Fibroblast of skin of right quadriceps (primary cell): ENCODE data around the gene LBHD2.
"Not testable (repeated sequence)": the region's sequence is repeated elsewhere in the genome, so short reads cannot be mapped to it uniquely, and the experiment has no call there.

Source experiments
- DNase-seq: peaks from one replicate; pipeline ENCODE4 v3.0.0-alpha.2; 2013

Gene LBHD2

DNA sequence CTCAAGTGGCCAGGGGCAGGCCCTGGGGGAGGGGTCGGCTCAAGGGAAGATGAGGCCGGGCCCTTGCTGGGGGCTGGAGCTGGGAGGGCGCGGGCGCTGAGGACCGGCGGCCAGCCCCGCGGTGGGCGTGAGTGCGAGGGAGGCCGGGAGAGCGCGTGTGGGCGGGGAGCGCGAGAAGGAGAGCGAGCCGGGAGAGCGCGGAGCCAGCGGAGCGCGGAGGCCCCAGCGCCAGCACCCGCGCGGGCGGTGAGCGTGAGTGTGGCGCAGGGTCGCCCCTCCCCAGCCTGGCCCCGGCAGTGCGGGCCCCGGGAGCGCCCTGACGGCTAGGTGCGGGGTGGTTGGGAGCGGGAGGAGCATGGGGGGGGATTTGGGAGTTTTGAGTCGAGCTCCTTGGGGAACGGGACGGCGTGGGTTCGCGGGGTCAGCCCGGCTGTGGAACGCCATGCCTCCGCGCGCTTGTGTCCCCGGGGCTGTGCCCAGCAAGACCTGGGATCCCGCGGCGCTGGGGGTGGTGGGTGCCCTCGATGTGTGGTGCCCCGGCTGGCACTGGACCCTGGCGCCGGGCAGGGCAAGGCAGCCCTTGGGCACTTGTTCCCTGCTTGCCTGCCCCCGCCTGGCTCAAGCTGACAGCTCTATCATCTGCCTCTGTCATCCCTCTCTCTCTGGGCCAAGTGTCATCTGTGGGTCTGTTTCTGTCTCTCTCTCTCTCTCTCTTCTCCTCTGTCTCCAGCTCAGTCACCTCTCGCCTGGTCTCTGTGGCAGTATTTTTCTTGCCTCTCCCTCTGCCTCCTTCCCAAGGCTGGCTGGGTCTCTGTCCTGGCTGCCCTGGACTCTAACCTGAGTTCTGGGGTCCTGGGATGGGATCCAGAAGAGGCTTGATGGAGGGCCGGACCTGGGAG lies at the start of gene LBHD2:
Gene LBHD2 (plus strand): TSS at position 190 of the 899 bp plus-strand sequence. CDS start 1,803 bp downstream, outside the sequence.
- DNase-seq: no peak

DNA sequence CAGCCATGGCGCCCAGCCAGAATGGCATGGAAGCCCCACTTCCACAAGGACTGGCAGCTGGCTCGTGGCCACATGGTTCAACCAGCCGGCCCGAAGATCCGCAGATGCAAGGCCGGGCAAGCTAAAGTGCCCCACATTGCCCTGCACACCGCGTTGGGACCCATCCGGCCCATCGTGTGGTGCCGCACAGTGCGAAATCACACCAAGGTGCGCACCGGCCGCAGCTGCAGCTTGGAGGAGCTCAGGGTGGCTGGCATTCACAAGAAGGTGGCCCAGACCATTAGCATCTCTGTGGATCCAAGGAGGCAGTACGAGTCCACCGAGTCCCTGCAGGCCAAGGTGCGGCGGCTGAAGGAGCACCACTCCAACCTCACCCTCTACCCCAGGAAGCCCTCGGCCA lies 42.5 kb upstream of the LBHD2 start:
- DNase-seq: no peak

DNA sequence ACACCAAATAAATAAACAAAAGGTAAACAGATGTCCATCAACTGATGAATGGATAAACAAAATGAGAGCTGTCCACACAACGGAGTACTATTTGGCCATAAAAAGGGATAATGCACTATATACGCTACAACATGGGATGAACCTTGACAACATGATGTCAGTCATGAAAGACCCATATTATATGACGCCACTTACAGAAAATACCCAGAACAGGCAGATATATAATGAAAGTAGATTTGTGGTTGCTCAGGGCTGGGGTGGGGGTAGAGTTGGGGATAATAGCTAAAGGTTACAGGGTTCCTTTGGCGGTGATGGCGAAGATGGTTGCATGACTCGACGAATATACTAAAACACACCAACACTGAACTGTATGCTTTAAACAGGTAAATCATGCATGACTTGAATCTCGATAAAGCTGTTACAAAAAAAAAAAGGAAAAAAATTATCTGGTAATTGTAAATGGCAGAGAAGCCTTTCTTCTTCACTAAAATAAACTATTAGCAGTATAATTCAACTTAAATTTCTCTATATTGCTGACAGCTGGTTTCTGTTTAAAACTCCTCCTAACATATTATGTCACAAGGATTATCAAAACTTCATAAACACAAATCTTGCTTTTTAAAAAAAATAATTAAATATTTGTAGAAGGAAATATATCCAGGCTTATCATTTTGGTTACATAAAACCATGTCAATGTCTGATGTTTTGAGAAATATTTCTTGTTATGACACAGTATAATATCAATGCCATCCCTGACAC lies 40.6 kb upstream of the LBHD2 start:
- DNase-seq: no peak

DNA sequence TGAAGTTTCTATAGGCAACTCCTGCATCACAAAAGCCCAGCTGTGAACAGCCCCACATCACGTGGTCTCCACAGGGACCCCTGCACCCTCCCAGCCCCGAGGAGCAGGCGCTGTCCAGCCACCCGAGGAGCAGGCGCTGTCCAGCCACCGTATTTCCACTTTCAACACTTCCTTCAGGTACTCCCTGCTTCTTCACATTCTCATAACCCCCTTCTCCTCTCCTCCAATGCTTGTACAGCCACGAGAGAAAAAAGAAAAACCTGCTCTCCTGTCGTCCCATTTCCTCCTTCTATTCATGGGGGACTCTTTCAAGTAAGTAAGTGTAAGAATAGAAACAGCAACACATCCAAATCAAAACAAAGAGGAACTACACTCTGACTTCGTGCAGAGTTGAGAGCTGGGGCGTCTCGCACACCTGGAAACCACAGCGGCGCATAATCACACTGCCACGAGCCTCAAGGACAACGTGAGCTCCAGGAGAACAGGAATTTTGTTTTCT lies 38.6 kb upstream of the LBHD2 start:
- no peak for DNase-seq

DNA sequence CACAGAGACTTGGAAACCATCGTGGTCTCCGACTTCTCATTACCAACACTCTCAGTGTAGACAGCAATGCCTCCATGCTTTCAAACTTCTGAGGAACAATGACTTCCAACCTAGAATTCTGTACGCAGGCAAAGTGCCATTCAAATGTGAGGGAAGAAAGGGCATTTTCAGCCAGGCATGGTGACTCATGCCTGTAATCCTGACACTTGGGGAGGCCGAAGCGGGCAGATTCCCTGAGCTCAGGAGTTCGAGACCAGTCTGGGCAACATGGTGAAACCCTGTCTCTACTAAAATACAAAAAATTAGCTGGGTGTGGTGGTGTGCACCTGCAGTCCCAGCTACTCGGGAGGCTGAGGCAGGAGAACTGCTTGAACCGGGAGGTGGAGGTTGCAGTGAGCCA lies 36.6 kb upstream of the LBHD2 start:
- not testable (repeated sequence) for DNase-seq

DNA sequence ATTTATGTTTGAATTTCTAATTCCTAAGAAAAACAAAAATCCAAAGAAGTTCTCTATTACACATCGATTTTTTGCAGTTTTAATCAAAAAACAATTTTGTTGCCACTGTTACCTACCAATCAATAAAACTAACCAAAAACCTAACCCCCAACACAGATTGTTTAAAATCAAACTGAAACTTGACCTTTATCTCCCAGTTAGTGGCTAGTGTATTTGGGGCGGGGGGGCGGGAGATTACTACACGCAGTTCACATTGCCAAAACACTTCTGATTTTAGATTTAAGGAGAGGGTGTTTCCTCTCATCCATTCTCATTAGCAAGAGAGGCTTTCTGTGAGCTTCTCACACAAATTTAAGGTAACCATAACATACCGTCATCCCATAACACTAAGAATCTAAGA lies 33.1 kb upstream of the LBHD2 start:
- no peak for DNase-seq

DNA sequence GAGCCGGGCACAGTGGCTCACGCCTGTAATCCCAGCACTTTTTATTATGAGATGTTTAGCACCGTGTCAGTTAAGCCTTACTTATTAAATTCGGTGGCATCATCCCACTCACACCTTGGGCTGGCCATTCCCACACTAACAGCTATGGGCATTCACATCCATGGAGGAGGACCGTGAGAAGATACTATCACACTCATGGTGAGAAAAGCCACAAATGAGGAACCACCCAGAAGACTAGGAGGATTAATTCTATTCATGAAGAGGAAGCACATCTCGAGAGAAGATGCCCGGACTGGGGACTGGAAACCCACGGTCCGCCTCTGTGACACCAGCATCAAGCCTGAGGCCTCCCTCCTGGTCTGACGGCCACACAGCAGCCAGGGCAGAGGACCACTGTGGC lies 31.6 kb upstream of the LBHD2 start:
- no peak for DNase-seq

DNA sequence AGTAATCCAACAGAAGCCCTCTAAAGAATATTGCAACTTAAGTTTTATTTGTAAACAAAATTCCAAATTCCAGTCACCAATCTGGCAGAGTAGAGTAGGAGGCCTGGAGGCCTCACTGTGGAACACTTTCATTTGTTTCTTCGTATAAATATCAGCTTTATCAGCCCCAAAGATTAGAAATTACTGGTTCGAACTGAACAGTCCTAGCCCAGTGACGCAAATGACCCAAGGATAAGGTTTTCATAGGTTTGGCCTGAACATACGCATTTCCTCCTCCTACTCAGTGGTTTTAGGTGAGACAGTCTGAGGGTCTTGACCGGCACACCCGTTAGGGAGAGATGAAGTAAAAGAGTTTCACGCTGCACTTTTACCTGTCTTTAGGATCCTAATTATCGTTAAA lies 28.3 kb upstream of the LBHD2 start:
- no peak for DNase-seq

DNA sequence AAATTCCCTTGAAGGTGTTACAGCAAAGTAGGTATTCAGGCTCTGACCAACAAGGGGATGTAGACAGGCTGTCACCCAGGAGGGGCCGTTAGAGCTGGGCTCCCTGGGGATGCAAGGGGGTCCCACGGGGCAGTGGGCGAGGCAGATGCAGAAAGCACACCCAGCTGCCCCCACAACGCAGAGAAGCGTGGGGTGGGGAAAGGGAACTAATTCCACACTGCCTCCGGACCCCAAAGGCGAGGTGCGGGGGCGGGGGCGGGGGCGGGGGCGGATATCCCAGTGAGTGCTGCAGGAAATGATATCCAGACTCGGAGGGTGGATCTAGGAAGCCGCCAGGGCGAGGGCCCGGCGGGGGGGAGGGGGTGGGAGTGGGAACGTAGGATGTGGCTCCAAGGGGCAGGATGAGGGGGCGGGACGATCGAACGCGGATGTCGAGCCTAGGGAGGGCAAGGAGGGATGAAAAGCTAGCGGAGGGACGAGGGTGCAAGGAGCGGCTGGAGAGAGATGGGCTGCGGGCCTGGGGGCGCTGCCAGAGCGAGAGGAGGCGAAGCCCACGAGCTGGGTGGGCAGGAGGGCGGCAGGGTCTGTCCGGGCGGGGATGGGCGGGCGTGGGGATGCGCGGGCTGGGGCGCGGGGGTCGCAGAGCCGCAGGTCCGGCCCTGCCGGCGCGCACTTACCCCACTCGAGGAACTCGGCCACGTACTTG lies 27.5 kb upstream of the LBHD2 start:
- DNase-seq: peak; percentile 75

DNA sequence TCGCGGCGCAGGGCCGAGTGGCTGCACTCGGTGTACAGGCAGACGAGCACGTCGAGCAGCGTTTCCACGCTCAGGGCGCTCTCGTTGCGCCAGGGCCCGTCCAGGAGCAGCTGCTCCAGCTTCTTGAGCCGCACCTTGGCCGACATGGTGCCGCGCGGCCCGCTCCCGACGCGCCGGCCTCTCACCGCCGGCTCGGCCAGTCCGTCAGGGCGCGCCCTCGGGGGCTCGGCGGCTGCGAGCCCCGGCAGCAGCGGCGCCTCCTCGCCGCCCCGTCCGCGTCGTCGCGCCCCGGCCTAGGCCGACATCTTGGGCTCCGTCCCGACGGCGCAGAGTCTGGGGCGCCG lies 27.0 kb upstream of the LBHD2 start:
- DNase-seq: no peak

DNA sequence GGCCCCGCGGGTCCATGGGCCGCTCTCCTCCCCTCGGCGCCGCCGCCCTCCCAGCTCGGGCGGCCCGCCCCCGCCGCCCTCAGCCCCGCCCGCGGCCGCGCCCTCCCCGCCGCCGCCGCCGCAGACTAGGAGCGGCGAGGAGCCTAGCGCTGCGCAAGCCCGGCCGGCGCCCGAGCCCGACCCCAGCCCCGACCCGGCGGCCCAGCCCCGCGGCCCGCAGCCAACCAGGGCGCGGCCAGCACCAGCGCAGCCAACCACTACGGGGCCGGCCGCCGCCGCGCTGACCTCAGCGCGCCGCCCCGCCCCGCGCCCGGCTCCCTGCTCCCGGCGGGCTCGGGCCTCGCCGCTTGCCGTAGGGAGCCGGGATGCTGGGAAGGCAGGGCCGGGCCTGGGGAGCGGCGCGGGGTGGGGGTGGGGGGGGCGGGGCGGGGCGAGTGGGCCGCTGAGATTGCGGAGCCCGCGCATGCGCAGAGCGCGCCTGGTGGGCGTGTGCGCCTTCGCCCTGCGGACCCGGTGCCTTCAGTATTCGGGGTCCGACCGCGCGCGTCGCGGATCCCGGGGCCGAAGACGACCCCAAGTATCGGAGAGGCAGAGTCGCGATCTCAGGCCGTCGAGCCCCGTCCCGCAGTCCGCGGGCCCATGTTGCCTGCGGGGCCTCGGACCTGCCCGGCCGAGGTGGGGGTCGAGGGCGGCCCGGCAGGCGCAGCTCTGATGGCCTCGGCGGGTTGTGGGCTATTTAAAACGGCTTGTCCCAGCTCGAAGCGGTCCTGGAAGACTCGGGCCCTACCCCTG lies 26.4 kb upstream of the LBHD2 start, which contains the start of gene CDC42BPB:
Gene CDC42BPB (minus strand): TSS at position 178 of the 792 bp plus-strand sequence. CDS start 376 bp downstream, outside the sequence.
- peak; percentile 94 for DNase-seq

DNA sequence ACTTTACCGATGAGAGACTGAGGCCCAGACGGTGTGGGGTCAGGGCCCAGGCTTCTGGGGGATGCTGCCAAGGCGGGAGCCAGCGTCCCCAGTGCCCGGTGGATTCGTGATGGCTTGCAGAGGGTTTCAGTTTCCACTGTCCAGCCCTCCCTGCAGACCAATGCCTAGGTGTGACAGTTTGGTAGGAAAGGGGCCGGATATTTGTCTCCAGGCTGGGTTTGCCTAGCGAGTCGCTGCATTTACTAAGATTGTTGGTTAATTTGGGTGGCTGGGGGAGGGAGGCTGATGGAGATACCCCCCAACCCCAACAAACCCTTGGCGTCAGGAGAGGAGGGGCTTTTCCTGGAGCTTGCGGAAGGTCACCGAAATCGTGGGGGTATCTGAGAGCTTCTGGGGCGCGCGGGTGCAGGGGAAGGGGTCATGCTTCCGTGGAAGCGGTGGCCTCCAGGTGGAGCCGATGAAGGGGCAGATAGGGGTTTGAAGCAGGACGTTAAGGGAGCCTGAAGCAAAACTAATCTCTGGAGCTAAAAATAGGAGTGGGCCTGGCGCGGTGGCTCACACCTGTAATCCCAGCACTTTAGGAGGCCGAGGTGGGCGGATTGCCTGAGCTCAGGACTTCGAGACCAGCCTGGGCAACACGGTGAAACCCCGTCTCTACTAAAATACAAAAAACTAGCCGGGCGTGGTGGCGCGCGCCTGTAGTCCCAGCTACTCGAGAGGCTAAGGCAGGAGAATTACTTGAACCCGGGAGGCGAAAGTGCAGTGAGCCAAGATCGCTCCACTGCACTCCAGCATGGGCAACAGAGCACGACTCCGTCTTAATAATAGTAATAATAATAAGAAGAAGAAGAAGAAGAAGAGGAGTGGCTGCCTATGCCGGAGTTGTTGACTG lies 25.6 kb upstream of the LBHD2 start:
- no peak for DNase-seq

DNA sequence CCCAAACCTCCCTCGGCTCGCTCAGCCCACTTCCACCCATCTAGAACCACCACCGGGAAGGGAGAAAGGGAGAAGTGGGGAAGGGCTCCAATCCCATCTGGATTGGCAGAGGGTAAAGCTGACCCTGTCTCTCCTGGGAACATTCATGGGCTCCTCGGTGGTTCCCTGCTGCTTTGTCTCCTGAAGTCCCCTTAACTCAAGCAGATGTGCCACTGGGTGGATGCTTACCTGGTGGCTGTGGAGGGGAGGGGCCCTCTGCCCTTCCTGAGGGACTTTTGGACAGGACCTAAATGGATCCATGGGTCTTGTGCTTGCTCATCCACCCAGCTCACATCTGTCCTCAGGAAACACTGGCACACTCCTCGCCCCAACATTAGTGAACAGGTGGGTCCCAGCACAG lies 24.5 kb upstream of the LBHD2 start:
- DNase-seq: no peak

DNA sequence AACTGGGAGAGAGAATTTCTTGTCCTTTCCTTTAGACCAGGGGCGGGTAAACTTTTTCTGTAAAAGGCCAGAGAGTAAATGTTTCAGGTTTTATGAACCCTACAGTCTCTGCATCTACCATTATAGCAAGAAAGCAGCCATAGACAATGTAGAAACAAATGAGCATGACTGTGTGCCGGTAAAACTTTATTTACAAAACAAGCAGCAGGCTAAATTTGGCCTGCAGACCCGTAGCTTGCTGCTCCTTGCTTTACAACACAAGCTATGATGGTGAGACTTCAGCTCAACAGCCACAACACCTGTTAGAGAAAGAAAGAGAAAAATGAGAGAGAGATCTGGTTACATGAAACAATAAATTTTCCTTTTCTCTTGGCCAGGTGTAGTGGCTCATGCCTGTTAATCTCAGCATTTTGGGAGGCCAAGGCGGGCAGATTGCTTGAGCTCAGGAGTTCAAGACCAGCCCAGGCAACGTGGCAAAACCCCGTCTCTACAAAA lies 22.5 kb upstream of the LBHD2 start:
- no peak for DNase-seq

DNA sequence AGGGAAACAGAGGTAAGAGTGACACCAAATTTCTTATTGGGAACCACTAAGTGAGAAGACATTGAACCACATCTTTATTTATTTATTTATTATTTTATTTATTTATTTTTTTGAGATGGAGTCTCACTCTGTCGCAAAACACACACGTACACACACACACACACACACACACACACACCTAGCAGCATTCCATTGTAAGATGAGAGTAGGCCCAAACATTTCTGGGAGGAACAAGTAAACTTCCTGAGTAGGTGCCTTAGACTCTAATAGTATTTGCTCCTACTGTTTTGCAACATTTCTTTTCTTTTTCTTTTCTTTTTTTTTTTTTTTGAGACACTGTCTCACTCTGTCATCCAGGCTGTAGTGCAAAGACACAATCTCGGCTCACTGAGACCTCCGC lies 19.6 kb upstream of the LBHD2 start:
- DNase-seq: no peak

DNA sequence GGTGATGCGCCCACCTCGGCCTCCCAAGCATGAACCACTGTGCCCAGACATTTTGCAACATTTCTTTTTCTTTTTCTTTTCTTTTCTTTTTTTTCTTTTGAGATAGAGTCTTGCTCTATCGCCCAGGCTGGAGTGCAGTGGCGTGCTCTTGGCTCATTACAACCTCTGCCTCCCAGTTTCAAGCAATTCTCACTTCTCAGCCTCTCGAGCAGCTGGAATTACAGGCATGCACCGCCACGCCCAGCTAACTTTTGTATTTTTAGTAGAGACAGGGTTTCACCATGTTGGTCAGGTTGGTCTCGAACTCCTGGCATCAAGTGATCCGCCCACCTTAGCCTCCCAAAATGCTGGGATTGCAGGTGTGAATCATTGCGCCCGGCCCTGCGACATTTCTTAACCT lies 19.0 kb upstream of the LBHD2 start:
- no peak for DNase-seq

DNA sequence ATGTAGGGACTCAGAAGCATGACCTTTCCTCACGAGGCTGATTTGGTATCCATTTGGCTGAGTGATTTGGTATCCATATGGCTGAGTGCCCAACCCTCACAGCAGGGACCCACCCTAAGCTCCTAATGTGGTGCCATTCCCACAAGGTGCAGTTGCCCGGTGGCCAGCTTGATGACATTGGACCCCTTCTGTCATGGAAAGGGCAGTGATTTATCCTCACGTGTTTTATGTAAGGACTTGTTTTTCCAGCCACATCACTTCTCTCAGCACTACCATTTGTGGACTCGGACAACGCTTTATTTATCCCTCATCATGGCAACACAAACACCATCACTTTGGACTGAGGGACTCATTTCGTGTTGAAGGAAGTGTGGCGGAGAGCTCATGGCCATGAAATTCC lies 18.1 kb upstream of the LBHD2 start:
- DNase-seq: no peak

DNA sequence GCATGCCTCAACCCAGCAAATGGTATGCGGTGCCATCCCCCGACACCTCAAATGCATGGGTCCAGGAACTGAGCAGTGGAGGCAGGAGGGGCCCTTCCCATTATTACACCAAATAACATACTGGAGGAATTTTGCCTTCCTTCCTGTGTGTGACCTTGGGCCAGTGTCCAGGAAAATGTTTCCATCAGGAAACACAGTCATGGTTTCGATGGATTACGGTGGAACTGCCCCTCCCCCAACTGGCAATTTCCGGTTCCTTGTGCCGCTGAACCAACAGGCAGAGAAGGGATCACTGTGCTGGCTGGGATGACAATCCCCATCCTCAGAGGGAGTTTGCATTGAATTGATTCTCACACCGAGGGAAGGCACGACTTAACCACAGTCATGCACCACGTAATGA lies 17.6 kb upstream of the LBHD2 start:
- no peak for DNase-seq

DNA sequence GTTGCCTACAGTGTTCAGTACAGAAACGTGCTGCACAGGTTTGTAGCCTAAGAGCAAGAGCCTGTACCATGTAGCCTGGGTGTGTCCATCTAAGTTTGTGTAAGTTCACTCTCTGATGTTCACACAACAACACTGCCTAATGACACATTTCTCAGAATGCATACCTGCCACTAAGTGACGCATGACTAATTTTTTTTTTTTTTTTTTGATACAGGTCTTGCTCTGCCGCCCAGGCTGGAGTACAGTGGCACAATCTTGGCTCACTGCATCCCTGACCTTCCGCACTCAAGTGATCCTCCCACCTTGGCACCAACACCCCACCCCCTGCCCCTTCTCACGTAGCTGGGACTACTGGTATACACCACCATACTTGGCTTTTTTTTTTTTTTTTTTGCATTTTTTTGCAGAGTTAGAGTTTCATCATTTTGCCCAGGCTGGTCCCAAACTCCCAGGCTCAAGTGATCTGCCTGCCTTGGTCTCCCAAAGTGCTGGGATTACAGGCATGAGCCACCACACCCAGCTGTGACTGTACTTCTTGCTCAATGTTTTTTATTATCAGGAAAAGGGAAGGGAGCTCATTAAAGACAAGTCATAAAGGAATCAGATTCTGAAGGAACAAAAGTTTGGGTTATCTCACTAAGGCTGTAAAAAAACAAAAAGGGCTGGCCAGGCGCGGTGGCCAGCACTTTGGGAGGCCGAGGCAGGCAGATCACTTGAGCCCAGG lies 16.6 kb upstream of the LBHD2 start:
- peak; percentile 64 for DNase-seq

DNA sequence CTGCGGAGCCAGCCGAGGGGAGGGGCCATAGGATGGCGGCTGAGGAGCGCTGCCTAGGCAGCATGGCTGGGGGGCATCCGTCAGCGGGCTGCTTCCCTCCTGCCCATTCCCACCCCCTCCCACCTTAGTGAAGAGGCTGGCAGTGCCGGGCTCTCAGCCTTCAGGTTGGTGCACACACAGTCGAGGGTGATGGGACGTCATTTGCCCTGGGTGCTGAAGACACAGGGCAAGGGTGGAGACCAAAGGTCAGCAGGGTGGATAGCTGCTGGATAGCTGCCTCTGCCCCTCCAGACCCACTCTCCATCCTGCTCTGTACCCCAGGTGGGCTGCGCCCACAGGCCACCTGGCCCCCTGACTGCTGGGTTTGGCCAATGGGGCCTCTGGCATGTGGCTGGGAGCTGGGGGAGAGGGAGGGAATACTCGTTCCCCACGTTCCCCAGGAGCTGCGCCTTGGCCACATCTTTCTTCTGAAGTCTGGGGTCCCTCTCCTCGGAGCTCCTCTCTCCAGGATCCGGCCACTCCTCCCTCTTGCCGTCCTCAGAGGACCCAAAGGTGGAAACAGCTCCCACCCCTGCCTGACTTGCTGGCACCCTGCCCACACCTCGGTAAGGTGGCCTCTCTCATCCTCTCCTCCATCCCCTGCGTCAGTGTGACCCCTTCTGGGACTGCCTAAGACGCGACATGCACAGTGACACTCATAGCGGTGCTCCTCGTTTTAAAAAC lies 15.5 kb upstream of the LBHD2 start:
- no peak for DNase-seq
